ENCODE data around the gene ATG9A. TPM values are rescaled to one million over a fixed set of nuclear protein-coding genes. Genes with fewer than 3 reads are reported as not detected.

The ATG9A gene
- total and polyA plus RNA-seq, 9 of the 15 experiments (the other 6 are each of a cell fraction or from before 2014, with no cell fraction given): 0.25 to 65.6 (median 23.4) TPM

- TF ChIP-seq MTA3 (IDR thresholded peaks at IDR 0.05; ENCODE audit: borderline replicate concordance): 0 out of 2 replicates have a peak, but pooled peaks have one; percentile 12
- TF ChIP-seq FOXA3 (CRISPR knock-in tag; conservative IDR thresholded peaks at IDR 0.05 in 1 of 2, IDR thresholded peaks at IDR 0.05 in 1 of 2): 0 out of 4 replicates have a peak, but pooled peaks of 1 of the 2 experiments have one; percentile 8
- TF ChIP-seq ATF1 (CRISPR knock-in tag; IDR thresholded peaks at IDR 0.05): no peak
- peak; percentile 47 for TF ChIP-seq ATF1 (tag; IDR thresholded peaks at IDR 0.05)
Measured at GRCh38 chr2:219249203-219249980, 20.0 kb upstream of the ATG9A start (continued).

- Histone ChIP-seq H3K4me3 (no peak overlapping the region), H3K27me3 (ENCODE audit: control insufficient read depth in 2 of 2, insufficient read depth in 2 of 2, low read length in 2 of 2) (no peaks in the 10 kb centered on the region), H3K4me2 (ENCODE audit: insufficient read depth, low read length) (no peak overlapping the region), H2AFZ (ENCODE audit: low read depth, low read length) (no peak overlapping the region), H3K36me3 (ENCODE audit: control insufficient read depth, insufficient read depth, low read length) (peaks cover 57% of the 10 kb centered on the region), H3K9me1 (ENCODE audit: control insufficient read depth, insufficient read depth, low read length) (no peaks in the 10 kb centered on the region), H3K79me2 (ENCODE audit: control insufficient read depth, insufficient read depth, low read length) (peaks cover 40% of the 10 kb centered on the region), H3K27ac (ENCODE audit: extremely low read depth, low read depth, low read length) (no peak overlapping the region; the same call in 2 of the 3 replicates), H3K4me1 (replicated peaks in 1 of 2; ENCODE audit: control insufficient read depth in 2 of 2, insufficient read depth in 2 of 2, low read length in 2 of 2) (peaks cover 31 to 54% of the 10 kb centered on the region in 2 experiments; a peak in 4 of 5 replicates), H3K9ac (ENCODE audit: insufficient read depth in 1 of 2, low read depth in 2 of 2, low read length in 2 of 2) (no peak overlapping the region; a peak in 1 of 4 replicates), H3K9me3 (replicated peaks; ENCODE audit: control insufficient read depth, insufficient read depth, low read depth, low read length) (no peaks in the 10 kb centered on the region), H4K20me1 (replicated peaks; ENCODE audit: control insufficient read depth, insufficient read depth, low read length) (0 out of 2 replicates have a peak, but pooled peaks cover 3% of the 10 kb centered on the region)
- POLR2A ChIA-PET: interaction anchor here (1.3 to 3.4 kb wide), 8 partner anchors 11 to 46 kb away, joined by 3 to 22 read pairs (median 6); partner anchors contain the start of genes ABCB6, ANKZF1, ATG9A and DNAJB2
- BruUV-seq (replicated peaks): no TSS peak
- 69% methylated on average over 2 of the region's 2 CpGs for WGBS (ENCODE audit: insufficient coverage, low coverage, missing lambda C conversion rate)
- CTCF ChIA-PET (ENCODE audit: low intra/inter-chr PET ratio): no interaction called here
- intact Hi-C loops (cut with micrococcal nuclease): no loop called here
- in situ Hi-C loops (cut with MboI): no loop called here
- FAIRE-seq (no peak), ATAC-seq (no peak), DNase-seq (ENCODE audit: extremely low read depth in 1 of 4, low spot score in 3 of 4) (no peak)
- TF ChIP-seq RBM25 (IDR thresholded peaks at IDR 0.05; ENCODE audit: low read depth, low read length, severe bottlenecking) (no peak), ESRRB (CRISPR knock-in tag; IDR thresholded peaks at IDR 0.05; ENCODE audit: borderline replicate concordance) (no peak), HLTF (IDR thresholded peaks at IDR 0.05) (no peak), MTA1 (IDR thresholded peaks at IDR 0.05; ENCODE audit: borderline replicate concordance) (no peak), POU5F1 (IDR thresholded peaks at IDR 0.05; ENCODE audit: borderline replicate concordance, low read depth, low read length, partially characterized antibody) (no peak), ZNF347 (CRISPR knock-in tag; IDR thresholded peaks at IDR 0.05; ENCODE audit: low read depth) (no peak), ZBTB43 (CRISPR knock-in tag; IDR thresholded peaks at IDR 0.05) (no peak), SIX5 (IDR thresholded peaks at IDR 0.05; ENCODE audit: borderline replicate concordance in 1 of 2, insufficient read depth in 1 of 2, low read depth in 1 of 2, low read length in 2 of 2) (no peak), HNRNPLL (IDR thresholded peaks at IDR 0.05; ENCODE audit: low read depth, low read length, poor library complexity, severe bottlenecking) (no peak)
Measured at GRCh38 chr2:219248845-219249202, 19.4 kb upstream of the ATG9A start.
